NCI-H2029 (cell line): ENCODE measurements around the gene SECISBP2.

Experiments
- DNase-seq: peaks from one replicate; lab custom pipeline; 2025; lab: John Stamatoyannopoulos, UW

The SECISBP2 gene

DNA sequence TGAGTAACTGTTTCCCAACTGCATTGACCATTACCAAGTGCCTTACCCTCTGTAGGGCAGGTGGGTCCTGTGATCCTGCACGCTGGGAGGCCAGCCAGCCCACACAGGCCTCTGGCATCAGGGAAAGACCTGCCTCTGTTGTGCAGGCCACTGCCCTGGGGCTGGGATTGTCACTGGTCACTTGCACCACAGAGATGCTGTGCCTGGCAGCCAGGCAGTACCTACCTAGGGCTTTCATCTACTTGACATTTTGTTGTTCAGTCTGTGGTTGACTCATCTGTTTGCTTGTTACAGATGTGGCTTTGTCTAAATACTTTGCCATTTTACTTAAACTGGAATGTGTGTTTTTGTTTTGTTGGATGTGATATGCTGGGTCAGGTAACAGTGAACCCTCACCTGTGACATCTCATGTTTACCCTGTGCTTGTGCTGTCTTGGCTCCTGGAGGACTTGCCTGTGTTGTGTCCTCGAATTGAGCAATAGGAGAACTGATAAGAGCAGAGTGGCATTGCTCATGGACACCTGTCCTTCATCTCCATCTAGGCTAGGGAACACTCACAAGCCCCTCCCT lies 32.8 kb downstream of the SECISBP2 start:
- DNase-seq: peak; percentile 86

DNA sequence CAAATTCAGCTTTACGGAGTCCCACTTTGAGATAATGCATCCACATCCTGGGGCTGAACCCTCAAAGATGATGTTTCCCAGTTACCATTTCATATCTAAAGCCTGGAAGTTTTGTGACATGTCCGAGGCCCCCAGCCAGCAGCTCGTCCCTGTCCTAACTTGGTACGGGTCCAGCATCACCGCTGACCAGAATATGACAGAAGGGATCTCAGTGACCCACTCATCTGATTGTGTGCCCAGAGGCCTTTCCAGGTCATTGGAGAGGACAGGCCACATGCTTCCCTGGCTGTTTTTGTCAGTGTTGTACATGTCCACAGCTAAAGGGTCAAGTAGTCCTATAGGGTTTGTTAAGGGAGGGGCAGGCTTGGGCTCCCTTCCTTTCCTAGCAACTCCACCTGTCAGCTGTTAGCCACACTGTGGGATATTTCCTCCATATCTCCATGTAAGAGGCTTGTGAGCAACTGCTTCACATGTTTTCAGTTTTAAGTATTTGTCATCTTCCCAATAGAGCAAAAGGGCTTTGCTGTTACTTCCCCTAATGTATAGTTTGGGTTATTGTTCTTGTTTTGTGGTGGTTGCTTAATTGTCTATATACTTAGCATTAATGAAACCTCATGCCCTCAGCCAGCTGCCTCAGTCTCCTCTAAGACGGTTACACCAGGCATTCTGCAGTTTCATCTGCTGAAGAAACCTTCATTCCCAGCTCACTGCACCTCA lies 33.4 kb downstream of the SECISBP2 start:
- no peak for DNase-seq

- no peak for DNase-seq
These were observed 34.2 kb downstream of the SECISBP2 start for GRCh38 chr9:89352451-89352850.

- peak; percentile 79 for DNase-seq
These were observed 34.8 kb downstream of the SECISBP2 start for GRCh38 chr9:89352874-89353649.

DNA sequence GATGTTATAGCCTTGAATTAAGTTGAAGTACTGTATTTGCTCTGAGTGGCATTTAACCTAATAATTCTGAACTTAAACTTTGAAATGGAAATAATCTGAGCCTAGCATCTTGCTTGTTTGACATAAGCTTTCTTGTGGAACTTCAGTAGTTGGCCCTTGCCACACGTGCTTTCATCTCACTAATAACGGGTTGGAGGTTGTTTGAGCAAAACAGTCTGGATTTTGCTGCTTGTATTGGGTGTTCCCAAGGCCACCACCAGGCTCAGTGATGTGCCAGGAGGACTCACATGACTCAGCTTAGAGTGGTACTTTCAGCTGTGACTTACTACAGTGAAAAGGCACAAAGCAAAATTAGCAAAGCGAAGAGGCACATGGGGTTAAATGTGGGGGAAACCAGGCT lies 35.7 kb downstream of the SECISBP2 start:
- DNase-seq: peak; percentile 57

- no peak for DNase-seq
These were observed 36.2 kb downstream of the SECISBP2 start for GRCh38 chr9:89354471-89354870.

DNA sequence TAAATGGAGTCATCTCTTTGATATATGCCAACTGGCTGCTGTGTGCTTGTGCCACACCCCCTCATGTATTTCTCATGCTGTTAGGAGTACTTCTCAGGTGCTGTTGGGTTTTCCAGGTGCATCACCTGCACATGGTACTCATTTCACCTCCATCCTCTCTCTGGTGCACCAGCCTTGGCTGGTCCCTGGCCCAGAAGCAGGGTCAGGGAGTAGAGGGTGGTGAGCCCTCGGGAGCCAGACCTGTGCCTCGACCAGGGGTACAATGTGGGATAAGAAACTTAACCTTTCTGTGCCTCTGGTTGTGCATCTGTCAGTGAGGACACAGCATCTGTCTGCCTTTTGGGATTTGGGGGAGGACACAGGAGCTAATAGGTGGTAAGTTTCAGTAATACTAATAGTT lies 38.5 kb downstream of the SECISBP2 start:
- DNase-seq: no peak

DNA sequence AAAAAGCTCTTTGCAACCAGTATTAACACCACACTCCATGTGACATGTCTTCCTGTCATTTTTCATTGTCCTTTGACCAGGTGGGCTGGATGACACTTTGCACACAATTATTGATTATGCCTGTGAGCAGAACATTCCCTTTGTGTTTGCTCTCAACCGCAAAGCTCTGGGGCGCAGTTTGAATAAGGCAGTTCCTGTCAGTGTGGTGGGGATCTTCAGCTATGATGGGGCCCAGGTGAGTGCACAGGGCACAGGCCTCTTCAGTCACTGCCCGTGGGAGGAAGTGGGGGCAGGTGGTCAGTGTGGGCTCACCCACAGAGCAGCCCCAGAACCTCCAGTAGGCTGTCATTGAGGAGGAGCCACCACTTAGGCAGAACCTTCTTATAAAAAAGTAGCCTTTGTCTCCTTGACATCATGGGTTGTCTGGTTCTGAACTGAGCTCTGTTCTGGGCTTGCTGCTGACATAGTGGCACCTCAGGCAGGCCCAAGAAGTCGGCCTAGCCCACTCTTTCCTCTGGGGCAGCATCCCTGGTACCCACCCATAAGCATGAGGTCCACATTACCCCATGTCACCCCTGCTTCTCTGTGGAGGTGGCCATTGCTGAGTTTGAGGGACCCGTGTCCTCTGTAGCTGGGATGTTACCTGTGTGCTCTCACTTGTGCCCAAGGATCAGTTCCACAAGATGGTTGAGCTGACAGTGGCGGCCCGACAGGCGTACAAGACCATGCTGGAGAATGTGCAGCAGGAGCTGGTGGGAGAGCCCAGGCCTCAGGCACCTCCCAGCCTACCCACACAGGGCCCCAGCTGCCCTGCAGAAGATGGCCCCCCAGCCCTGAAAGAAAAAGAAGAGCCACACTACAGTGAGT lies 39.3 kb downstream of the SECISBP2 start:
- no peak for DNase-seq

DNA sequence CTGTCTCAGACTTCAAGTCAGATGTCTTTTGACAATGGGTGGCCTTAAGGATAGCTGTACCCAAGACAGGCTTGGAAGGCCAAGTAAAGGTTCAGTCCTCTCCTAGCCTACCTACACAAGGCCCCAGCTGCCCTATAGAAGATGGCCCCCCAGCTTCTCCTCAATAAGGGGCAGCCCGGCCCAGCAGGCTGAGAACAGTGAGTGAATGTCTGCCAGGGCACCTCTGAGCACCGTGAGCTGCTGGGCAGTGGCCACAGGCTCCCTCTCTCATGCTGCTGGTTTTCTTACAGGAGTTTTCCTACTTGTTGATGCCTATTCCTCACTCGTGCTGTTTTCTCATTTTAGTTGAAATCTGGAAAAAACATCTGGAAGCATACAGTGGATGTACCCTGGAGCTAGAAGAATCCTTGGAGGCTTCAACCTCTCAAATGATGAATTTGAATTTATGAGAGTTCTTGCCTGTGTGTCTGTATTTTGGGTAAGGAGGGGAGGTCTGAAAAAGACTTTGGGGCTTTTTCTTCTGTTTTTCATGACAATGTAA lies 40.1 kb downstream of the SECISBP2 start:
- no peak for DNase-seq

- peak; percentile 80 for DNase-seq
These were observed 40.7 kb downstream of the SECISBP2 start for GRCh38 chr9:89358985-89359384.

DNA sequence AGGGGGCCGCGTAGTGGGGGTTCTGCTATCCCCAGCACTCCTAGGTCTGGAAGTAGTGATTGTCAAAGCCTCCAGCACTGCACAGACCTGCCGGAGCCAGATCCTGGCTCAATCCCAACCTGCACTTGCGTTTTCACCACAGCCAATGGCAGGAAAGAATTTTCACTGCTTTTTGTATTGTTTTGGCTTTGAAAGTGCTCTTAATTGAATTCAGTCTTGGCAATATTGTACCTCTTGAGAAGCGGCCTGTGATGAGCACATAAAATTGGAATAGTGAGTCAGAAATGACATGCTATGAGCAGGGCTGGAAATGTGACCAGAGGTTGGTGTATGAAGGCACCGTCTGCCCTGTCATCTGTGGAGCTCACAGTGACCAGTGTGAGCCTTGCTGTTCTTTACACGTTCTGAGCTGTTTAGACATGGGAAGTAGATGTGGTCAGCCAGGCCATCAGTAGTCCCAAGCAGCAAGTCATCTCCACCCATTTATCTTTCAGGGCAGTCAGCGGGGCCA lies 41.5 kb downstream of the SECISBP2 start:
- DNase-seq: peak; percentile 88

- DNase-seq: peak; percentile 82
These were observed 42.2 kb downstream of the SECISBP2 start for GRCh38 chr9:89360465-89360864.

DNA sequence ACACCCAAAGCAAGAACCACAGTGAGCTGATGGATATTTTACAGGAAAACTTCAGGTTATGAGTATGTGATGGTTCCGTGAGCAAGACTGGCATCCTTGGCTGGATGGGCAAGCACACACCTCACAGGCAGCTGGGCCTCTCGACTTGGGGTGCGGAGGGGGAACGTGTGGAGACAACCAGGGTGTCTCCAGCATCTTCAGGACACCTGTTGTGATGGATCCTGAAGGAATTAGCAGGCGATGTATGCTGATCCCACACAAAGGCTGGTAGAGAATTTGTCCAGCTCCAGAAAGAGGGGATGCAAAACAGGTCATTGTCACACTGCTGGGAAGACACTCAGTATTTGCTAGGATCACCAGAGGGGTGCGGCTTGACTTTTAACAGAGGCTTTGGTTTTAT lies 42.7 kb downstream of the SECISBP2 start:
- DNase-seq: no peak

DNA sequence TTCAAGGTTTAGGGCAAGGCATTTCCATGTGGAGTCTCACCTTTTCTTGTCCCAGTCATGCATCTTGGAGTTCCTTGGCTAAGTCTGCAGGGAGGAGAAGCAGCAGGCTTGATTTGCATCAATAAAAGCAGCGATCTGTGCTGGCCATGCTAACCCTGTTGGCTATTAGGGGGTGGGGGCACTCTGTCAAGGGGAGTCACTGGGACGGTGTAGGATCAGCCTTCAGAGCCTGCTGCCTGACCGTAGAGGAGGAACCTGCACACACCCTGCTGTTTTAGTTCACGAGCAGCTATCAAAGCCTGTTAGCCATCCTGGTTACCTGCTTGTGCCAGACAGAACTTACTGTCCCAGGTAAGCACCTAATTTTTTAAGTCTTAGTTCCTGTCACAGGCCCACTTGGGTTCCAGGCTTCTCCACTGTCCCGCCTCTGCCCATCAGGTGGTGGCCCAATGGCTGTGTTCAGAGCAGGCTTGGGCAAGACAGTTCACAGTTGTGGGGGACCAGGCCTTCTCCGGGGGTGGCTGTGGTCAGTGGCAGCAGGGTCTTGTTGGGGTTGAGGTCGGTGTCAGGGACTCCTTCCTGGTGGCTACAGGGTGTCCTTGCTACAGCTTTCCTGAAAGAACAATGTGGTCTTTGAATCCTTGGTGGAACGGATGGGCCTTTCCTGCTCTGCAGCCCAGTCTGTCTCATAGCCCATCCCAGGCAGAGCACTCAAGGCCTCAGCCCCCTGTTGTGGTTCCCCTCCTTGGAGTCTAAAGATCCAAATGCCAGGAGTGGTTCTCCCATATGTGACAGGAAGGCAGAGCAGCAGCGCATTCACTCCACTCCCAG lies 43.7 kb downstream of the SECISBP2 start:
- DNase-seq: no peak

DNA sequence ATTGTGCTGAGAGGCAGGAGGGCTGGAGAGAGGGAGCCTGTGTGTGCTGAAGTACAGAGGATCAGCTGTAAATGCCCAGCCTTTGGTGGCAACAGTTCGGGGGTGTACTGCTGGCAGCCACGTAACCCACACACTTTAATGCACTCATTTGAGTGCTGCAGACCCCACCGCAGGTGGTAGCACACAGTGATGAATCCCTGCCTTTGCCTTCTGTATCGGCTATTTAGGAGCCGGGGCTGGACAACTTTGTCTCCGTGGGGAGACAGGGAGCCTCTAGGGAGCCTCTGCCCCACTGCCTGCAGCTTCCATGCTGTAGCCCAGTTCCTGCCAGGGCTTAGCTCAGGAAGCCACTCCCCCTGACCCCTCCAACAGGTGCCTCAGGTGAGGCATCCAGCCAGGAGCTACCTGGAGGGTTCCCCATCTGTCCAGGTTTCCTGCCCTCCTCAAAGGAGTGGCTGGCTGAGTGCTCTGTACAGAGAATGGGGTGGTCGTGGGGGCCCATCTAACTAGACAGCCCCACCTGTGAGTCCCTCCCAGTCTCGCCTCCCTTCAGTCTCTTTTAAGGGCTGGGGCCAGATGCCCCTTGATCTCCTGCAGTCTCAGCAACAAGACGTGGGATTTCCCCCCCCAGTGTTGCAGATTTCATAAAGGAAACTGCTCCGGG lies 44.5 kb downstream of the SECISBP2 start:
- peak; percentile 17 for DNase-seq

DNA sequence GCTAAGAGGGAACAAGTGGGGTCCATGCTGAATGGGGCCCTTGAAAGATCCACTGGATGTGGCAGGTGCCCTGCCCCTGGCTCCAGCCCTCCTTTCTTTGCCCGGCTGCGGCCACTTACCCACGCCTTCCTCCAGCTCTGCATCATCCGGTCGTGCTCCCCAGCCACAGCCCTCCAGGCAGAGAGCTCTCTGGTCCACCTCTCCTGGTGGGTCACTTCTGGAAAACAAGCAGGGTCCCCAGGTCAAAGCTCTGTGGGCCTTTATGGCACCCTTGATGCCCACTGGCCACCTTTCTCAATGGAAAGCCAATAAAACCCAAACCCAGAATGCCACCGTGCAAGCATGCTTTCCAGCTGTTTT lies 45.0 kb downstream of the SECISBP2 start:
- DNase-seq: no peak

GRCh38 chr9:89363921-89364665 lies 45.8 kb downstream of the SECISBP2 start:
- no peak for DNase-seq

- no peak for DNase-seq
These were observed 46.6 kb downstream of the SECISBP2 start for GRCh38 chr9:89364666-89365531.

GRCh38 chr9:89365532-89365912 lies 47.2 kb downstream of the SECISBP2 start:
- no peak for DNase-seq
